Transverse colon (tissue), 4 donors: ENCODE data around the gene GOLT1B.

Experiments used
- POLR2AphosphoS5 ChIP-seq, 3 donors: sonication (generic); formaldehyde crosslinking; IDR thresholded peaks; one replicate each; pipeline ENCODE4 v1.6.1; 2016; ENCODE audit warnings: antibody characterized with exemption in 3 of 3
- TF ChIP-seq, protein P1 (sequence below), 5 experiments: fragments of 200-600 bp in 3 of 5; fragments of 450-650 bp in 2 of 5; sonication (generic) in 3 of 5; IDR thresholded peaks; 1 replicate in 2 of 5; 2 replicates in 3 of 5; pipeline ENCODE4 v1.5.1; 2016 to 2017; ENCODE audit warnings: antibody characterized with exemption in 5 of 5, inconsistent platforms in 3 of 5, mild to moderate bottlenecking in 2 of 5, moderate library complexity in 1 of 5

- no peak for TF ChIP-seq POLR2AphosphoS5 (IDR thresholded peaks at IDR 0.05)
- TF ChIP-seq, protein P1, sequence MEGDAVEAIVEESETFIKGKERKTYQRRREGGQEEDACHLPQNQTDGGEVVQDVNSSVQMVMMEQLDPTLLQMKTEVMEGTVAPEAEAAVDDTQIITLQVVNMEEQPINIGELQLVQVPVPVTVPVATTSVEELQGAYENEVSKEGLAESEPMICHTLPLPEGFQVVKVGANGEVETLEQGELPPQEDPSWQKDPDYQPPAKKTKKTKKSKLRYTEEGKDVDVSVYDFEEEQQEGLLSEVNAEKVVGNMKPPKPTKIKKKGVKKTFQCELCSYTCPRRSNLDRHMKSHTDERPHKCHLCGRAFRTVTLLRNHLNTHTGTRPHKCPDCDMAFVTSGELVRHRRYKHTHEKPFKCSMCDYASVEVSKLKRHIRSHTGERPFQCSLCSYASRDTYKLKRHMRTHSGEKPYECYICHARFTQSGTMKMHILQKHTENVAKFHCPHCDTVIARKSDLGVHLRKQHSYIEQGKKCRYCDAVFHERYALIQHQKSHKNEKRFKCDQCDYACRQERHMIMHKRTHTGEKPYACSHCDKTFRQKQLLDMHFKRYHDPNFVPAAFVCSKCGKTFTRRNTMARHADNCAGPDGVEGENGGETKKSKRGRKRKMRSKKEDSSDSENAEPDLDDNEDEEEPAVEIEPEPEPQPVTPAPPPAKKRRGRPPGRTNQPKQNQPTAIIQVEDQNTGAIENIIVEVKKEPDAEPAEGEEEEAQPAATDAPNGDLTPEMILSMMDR (IDR thresholded peaks at IDR 0.05) = no peak
Observed at GRCh38 chr12:21483531-21483930, 18.1 kb upstream of the GOLT1B start.
